Cardiac muscle cell (in vitro differentiated cells and primary cell): ENCODE data around the gene SLC36A2. TPM values are rescaled to one million over a fixed set of nuclear protein-coding genes. Genes with fewer than 3 reads are reported as not detected.

ENCODE experiments used
- DNase-seq, 2 donors: peaks; one replicate each; pipeline versions ENCODE4 v3.0.0 to v3.0.0-alpha.2; 2010 to 2017; ENCODE audit warnings: low read depth in 1 of 2, low spot score in 1 of 2
- H3K27ac ChIP-seq: fragments of 200-600 bp; sonication (generic); 2 replicates; pipeline ENCODE4 v1.5.1; 2016
- H3K27me3 ChIP-seq: fragments of 200-600 bp; sonication (generic); 2 replicates; pipeline ENCODE4 v1.6.0; 2016; ENCODE audit warnings: control low read depth
- H3K36me3 ChIP-seq: fragments of 200-600 bp; sonication (generic); 2 replicates; pipeline ENCODE4 v1.5.1; 2016; ENCODE audit warnings: control low read depth
- H3K4me1 ChIP-seq: fragments of 200-600 bp; sonication (generic); 2 replicates; pipeline ENCODE4 v1.8.1; 2017; ENCODE audit warnings: low read depth, mild to moderate bottlenecking, mixed run types
- H3K4me3 ChIP-seq: fragments of 200-600 bp; sonication (generic); 2 replicates; pipeline ENCODE4 v1.5.1; 2016; ENCODE audit warnings: mild to moderate bottlenecking
- H3K9me3 ChIP-seq: fragments of 200-600 bp; sonication (generic); 2 replicates; pipeline ENCODE4 v1.5.1; 2017; ENCODE audit warnings: low read depth, mild to moderate bottlenecking, control low read depth
- CTCF ChIP-seq: IDR thresholded peaks from 2 replicates; pipeline ENCODE4 v1.5.1; 2012; ENCODE audit warnings: low read depth, mild to moderate bottlenecking, low read length
- polyA plus RNA-seq: library from polyadenylated mRNA; unstranded; fragments of >200 nt; fragmentation: Nextera tagmentation; extraction: Ambion mirVana; gene quantifications from 2 replicates; pipeline ENCODE4 v1.2.1, GENCODE V29; 2016
- total RNA-seq: library from RNA; depleted of rRNA; stranded (reverse); fragments of >200 nt; gene quantifications from 2 replicates; pipeline ENCODE4 v1.2.3, GENCODE V29; 2016

Gene SLC36A2
- total and polyA plus RNA-seq, 2 experiments from 2014 or later = not detected

DNA sequence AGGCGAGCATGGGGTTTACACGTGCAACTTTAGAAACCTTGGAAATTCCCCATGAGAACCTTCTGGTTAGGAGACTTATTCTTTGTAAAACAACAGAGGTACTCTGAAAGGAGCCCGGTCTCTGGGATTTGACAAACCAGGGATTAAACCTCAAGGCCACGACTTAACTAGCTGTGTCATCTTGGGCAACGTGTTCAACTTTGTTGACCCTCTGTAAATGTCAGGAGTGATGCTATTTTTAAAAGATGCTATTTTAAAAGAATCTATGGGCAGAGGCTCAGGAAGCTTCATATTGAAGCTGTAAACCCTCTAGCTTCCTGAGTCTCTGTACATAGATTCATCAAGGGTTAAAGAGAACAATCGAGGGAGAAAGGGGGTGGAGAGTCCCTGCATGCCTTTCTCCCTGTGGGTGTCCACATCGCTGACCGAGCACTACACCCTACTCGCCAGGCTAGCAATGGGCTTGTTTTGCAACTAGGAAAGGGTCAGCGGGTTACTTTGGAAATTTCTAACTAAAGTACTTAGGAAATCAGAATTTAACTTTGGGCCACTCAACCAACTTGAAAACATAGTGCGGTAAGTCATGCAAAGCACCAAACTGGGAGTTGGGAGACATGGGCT is 2.1 kb downstream of the SLC36A2 start:
- TF ChIP-seq CTCF = no peak
- Histone ChIP-seq H3K4me1 (peaks cover 6% of the 10 kb centered on the region), H3K9me3 (no peaks in the 10 kb centered on the region), H3K27me3 (peaks cover 4% of the 10 kb centered on the region), H3K27ac (no peak overlapping the region), H3K36me3 (no peaks in the 10 kb centered on the region), H3K4me3 (no peak overlapping the region)
- DNase-seq = peak in 1 of 2 donors; percentile 7

DNA sequence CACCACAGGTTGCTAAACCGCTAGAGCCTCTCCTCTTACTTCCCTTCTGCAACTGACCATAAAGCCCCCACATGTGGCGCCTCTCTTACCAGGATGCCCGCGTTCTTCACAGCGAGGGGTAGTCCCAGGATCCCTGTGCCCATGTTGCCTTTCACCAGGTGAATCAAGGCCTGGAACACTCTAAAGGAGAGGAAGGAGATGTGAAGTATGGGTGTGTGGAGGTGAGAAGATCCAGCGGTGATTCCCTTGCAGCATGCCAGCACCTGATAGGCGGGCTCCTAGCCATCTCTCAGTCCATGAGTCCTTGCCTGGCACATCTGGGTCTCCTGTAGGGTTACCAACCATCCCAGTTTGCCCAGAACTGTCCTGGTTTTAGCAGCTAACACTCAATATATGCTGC is 3.3 kb downstream of the SLC36A2 start:
- Histone ChIP-seq H3K36me3 (no peaks in the 10 kb centered on the region), H3K4me1 (peaks cover 6% of the 10 kb centered on the region), H3K27me3 (peaks cover 4% of the 10 kb centered on the region), H3K27ac (no peak overlapping the region), H3K9me3 (no peaks in the 10 kb centered on the region), H3K4me3 (no peak overlapping the region)
- DNase-seq = no peak
- TF ChIP-seq CTCF = no peak

- Histone ChIP-seq H3K27ac (no peak overlapping the region), H3K4me3 (no peak overlapping the region), H3K36me3 (no peaks in the 10 kb centered on the region), H3K27me3 (peaks cover 4% of the 10 kb centered on the region), H3K4me1 (no peaks in the 10 kb centered on the region), H3K9me3 (no peaks in the 10 kb centered on the region)
- TF ChIP-seq CTCF = no peak
- DNase-seq = no peak
These were observed 7.4 kb downstream of the SLC36A2 start for GRCh38 chr5:151340004-151340403.

- Histone ChIP-seq H3K27me3 (peaks cover 4% of the 10 kb centered on the region), H3K4me1 (no peaks in the 10 kb centered on the region), H3K4me3 (no peak overlapping the region), H3K27ac (no peak overlapping the region), H3K36me3 (no peaks in the 10 kb centered on the region), H3K9me3 (no peaks in the 10 kb centered on the region)
- no peak for TF ChIP-seq CTCF
- no peak for DNase-seq
These were observed 8.6 kb downstream of the SLC36A2 start for GRCh38 chr5:151338734-151339133.

- Histone ChIP-seq H3K27me3 (no peaks in the 10 kb centered on the region), H3K4me1 (peaks cover 4% of the 10 kb centered on the region), H3K27ac (peak overlapping the region; percentile 25), H3K9me3 (no peaks in the 10 kb centered on the region), H3K36me3 (no peaks in the 10 kb centered on the region), H3K4me3 (no peak overlapping the region)
- no peak for DNase-seq
- no peak for TF ChIP-seq CTCF
These were observed 14.5 kb downstream of the SLC36A2 start for GRCh38 chr5:151332857-151333256.
